Natural killer cell treated with Interleukin-12 subunit alpha and Interleukin-12 subunit beta and Interleukin-15 and Interleukin-18, amount 100 ng/mL, for 72 hours (primary cell): Measurements from ENCODE around the gene FHDC1. TPM values are rescaled to one million over a fixed set of nuclear protein-coding genes. Genes with fewer than 3 reads are reported as not detected.

Source experiments
- ATAC-seq, 2 donors: fragments of 150-1000 bp; cut with Tn5 transposase in 1 of 2; sonication (Bioruptor Pico), chemical (Tn5 transposase) in 1 of 2; 2 replicates each; pipeline ENCODE4 v1.10.0; 2021
- DNase-seq: peaks from one replicate; pipeline ENCODE4 v3.0.0; 2022; ENCODE audit warnings: low spot score
- H3K27ac Mint-ChIP-seq, 2 donors: 1 replicate in 1 of 2; 2 replicates in 1 of 2; pipeline ENCODE4 v1.8.0; 2022; ENCODE audit warnings: mixed read lengths in 2 of 2, mild to moderate bottlenecking in 1 of 2, moderate library complexity in 1 of 2
- H3K27me3 Mint-ChIP-seq, 2 donors: 1 replicate in 1 of 2; 2 replicates in 1 of 2; pipeline ENCODE4 v1.8.0; 2022; ENCODE audit warnings: mixed read lengths in 2 of 2
- H3K36me3 Mint-ChIP-seq: one replicate; pipeline ENCODE4 v1.8.0; 2022; ENCODE audit warnings: mixed read lengths
- H3K4me1 Mint-ChIP-seq, 2 donors: 1 replicate in 1 of 2; 2 replicates in 1 of 2; pipeline ENCODE4 v1.8.0; 2022; ENCODE audit warnings: low read depth in 2 of 2, mixed read lengths in 2 of 2, mild to moderate bottlenecking in 1 of 2
- H3K4me3 Mint-ChIP-seq: one replicate; pipeline ENCODE4 v1.8.0; 2022; ENCODE audit warnings: mixed read lengths
- H3K9me3 Mint-ChIP-seq: 2 replicates; pipeline ENCODE4 v1.8.0; 2022; ENCODE audit warnings: mixed read lengths
- total RNA-seq, 2 donors: library from RNA; stranded (reverse); gene quantifications; one replicate each; pipeline ENCODE4 v1.2.3, GENCODE V29; 2022

Gene FHDC1
- total RNA-seq, 2 donors from 2014 or later: 0.33 to 0.42 TPM

GRCh38 chr4:152939621-152940020 lies 3.5 kb downstream of the FHDC1 start:
- no peak overlapping the region for H3K4me3 Mint-ChIP-seq
- peaks cover 9 to 16% of the 10 kb centered on the region in 2 donors for H3K4me1 Mint-ChIP-seq
- no peaks in the 10 kb centered on the region for H3K9me3 Mint-ChIP-seq
- ATAC-seq (no peak), DNase-seq (no peak)
- no peak overlapping the region for H3K27ac Mint-ChIP-seq
- H3K27me3 Mint-ChIP-seq: peaks cover 24 to 36% of the 10 kb centered on the region in 2 donors
- no peaks in the 10 kb centered on the region for H3K36me3 Mint-ChIP-seq

GRCh38 chr4:152940461-152940860 lies 4.3 kb downstream of the FHDC1 start:
- Mint-ChIP-seq H3K4me3 (no peak overlapping the region), H3K36me3 (no peaks in the 10 kb centered on the region), H3K4me1 (peaks cover 9 to 13% of the 10 kb centered on the region in 2 donors), H3K27ac (no peak overlapping the region), H3K27me3 (peaks cover 18 to 28% of the 10 kb centered on the region in 2 donors), H3K9me3 (no peaks in the 10 kb centered on the region)
- DNase-seq: no peak
- no peak for ATAC-seq

GRCh38 chr4:152941411-152941810 lies 5.3 kb downstream of the FHDC1 start:
- ATAC-seq: no peak
- Mint-ChIP-seq H3K9me3 (no peaks in the 10 kb centered on the region), H3K4me3 (no peak overlapping the region), H3K27ac (no peak overlapping the region), H3K27me3 (peaks cover 17 to 25% of the 10 kb centered on the region in 2 donors), H3K36me3 (no peaks in the 10 kb centered on the region), H3K4me1 (peaks cover 9 to 11% of the 10 kb centered on the region in 2 donors)
- DNase-seq: no peak

GRCh38 chr4:152942346-152942745 lies 6.2 kb downstream of the FHDC1 start:
- no peaks in the 10 kb centered on the region for H3K9me3 Mint-ChIP-seq
- peaks cover 17 to 27% of the 10 kb centered on the region in 2 donors for H3K27me3 Mint-ChIP-seq

GRCh38 chr4:152943672-152944071 lies 7.5 kb downstream of the FHDC1 start:
- no peaks in the 10 kb centered on the region for H3K36me3 Mint-ChIP-seq
- H3K4me3 Mint-ChIP-seq: no peak overlapping the region
- no peak overlapping the region for H3K27ac Mint-ChIP-seq
- H3K27me3 Mint-ChIP-seq: peaks cover 12 to 27% of the 10 kb centered on the region in 2 donors
- ATAC-seq: no peak
- no peak for DNase-seq
- peaks cover 1 to 2% of the 10 kb centered on the region in 2 donors for H3K4me1 Mint-ChIP-seq
- H3K9me3 Mint-ChIP-seq: no peaks in the 10 kb centered on the region

More at GRCh38 chr4:152942346-152942745, 6.2 kb downstream of the FHDC1 start:
- ATAC-seq: no peak
- H3K4me1 Mint-ChIP-seq: peaks cover 9 to 11% of the 10 kb centered on the region in 2 donors
- H3K36me3 Mint-ChIP-seq: no peaks in the 10 kb centered on the region
- no peak overlapping the region for H3K4me3 Mint-ChIP-seq
- DNase-seq: no peak
- no peak overlapping the region for H3K27ac Mint-ChIP-seq

- Mint-ChIP-seq H3K27me3 (peaks cover 6 to 20% of the 10 kb centered on the region in 2 donors), H3K4me1 (no peaks in the 10 kb centered on the region), H3K27ac (no peak overlapping the region), H3K9me3 (no peaks in the 10 kb centered on the region), H3K36me3 (no peaks in the 10 kb centered on the region), H3K4me3 (no peak overlapping the region)
- ATAC-seq (no peak), DNase-seq (no peak)
Observed at GRCh38 chr4:152944666-152945320, 8.7 kb downstream of the FHDC1 start.

- Mint-ChIP-seq H3K27me3 (peaks cover 2 to 12% of the 10 kb centered on the region in 2 donors), H3K9me3 (no peaks in the 10 kb centered on the region), H3K36me3 (no peaks in the 10 kb centered on the region), H3K4me3 (no peak overlapping the region), H3K4me1 (no peaks in the 10 kb centered on the region), H3K27ac (no peak overlapping the region)
- ATAC-seq (no peak), DNase-seq (no peak)
Observed at GRCh38 chr4:152945639-152946038, 9.5 kb downstream of the FHDC1 start.

GRCh38 chr4:152946446-152946845 lies 10.3 kb downstream of the FHDC1 start:
- H3K36me3 Mint-ChIP-seq: no peaks in the 10 kb centered on the region
- H3K4me3 Mint-ChIP-seq: no peak overlapping the region
- peaks cover 0 to 2% of the 10 kb centered on the region in 2 donors for H3K4me1 Mint-ChIP-seq
- no peaks in the 10 kb centered on the region for H3K9me3 Mint-ChIP-seq
- DNase-seq: no peak
- no peak overlapping the region for H3K27ac Mint-ChIP-seq
- ATAC-seq: no peak
- H3K27me3 Mint-ChIP-seq: peaks cover 2 to 11% of the 10 kb centered on the region in 2 donors

GRCh38 chr4:152947311-152947710 lies 11.2 kb downstream of the FHDC1 start:
- no peak overlapping the region for H3K4me3 Mint-ChIP-seq
- no peaks in the 10 kb centered on the region for H3K9me3 Mint-ChIP-seq
- peaks cover 0 to 3% of the 10 kb centered on the region in 2 donors for H3K4me1 Mint-ChIP-seq
- peaks cover 2 to 11% of the 10 kb centered on the region in 2 donors for H3K27me3 Mint-ChIP-seq
- no peaks in the 10 kb centered on the region for H3K36me3 Mint-ChIP-seq
- no peak for ATAC-seq
- no peak for DNase-seq
- H3K27ac Mint-ChIP-seq: no peak overlapping the region

GRCh38 chr4:152949930-152950329 lies 13.8 kb downstream of the FHDC1 start:
- DNase-seq (no peak), ATAC-seq (no peak)
- H3K9me3 Mint-ChIP-seq: no peaks in the 10 kb centered on the region
- peaks cover 0 to 3% of the 10 kb centered on the region in 2 donors for H3K4me1 Mint-ChIP-seq
- H3K36me3 Mint-ChIP-seq: no peaks in the 10 kb centered on the region
- peaks cover 2 to 11% of the 10 kb centered on the region in 2 donors for H3K27me3 Mint-ChIP-seq
- no peak overlapping the region for H3K4me3 Mint-ChIP-seq
- H3K27ac Mint-ChIP-seq: no peak overlapping the region

- H3K27me3 Mint-ChIP-seq: peaks cover 2 to 11% of the 10 kb centered on the region in 2 donors
- H3K9me3 Mint-ChIP-seq: no peaks in the 10 kb centered on the region
- H3K36me3 Mint-ChIP-seq: no peaks in the 10 kb centered on the region
- peaks cover 0 to 3% of the 10 kb centered on the region in 2 donors for H3K4me1 Mint-ChIP-seq
- H3K4me3 Mint-ChIP-seq: no peak overlapping the region
- DNase-seq: no peak
- H3K27ac Mint-ChIP-seq: no peak overlapping the region
- no peak for ATAC-seq
Observed at GRCh38 chr4:152950402-152951274, 14.5 kb downstream of the FHDC1 start.

- Mint-ChIP-seq H3K4me1 (peaks cover 0 to 3% of the 10 kb centered on the region in 2 donors), H3K4me3 (no peak overlapping the region), H3K36me3 (no peaks in the 10 kb centered on the region), H3K27ac (no peak overlapping the region), H3K27me3 (peaks cover 2 to 11% of the 10 kb centered on the region in 2 donors), H3K9me3 (no peaks in the 10 kb centered on the region)
- ATAC-seq: no peak
- no peak for DNase-seq
Observed at GRCh38 chr4:152951348-152951747, 15.2 kb downstream of the FHDC1 start.

- H3K4me1 Mint-ChIP-seq: peaks cover 14 to 22% of the 10 kb centered on the region in 2 donors
- no peak for ATAC-seq
- no peaks in the 10 kb centered on the region for H3K9me3 Mint-ChIP-seq
- H3K27me3 Mint-ChIP-seq: no peaks in the 10 kb centered on the region
- H3K27ac Mint-ChIP-seq: no peak overlapping the region
- no peak for DNase-seq
- no peak overlapping the region for H3K4me3 Mint-ChIP-seq
- no peaks in the 10 kb centered on the region for H3K36me3 Mint-ChIP-seq
Observed at GRCh38 chr4:152953514-152953913, 17.4 kb downstream of the FHDC1 start.

GRCh38 chr4:152954741-152955140 lies 18.6 kb downstream of the FHDC1 start:
- peaks cover 18 to 32% of the 10 kb centered on the region in 2 donors for H3K4me1 Mint-ChIP-seq
- no peaks in the 10 kb centered on the region for H3K9me3 Mint-ChIP-seq
- no peaks in the 10 kb centered on the region for H3K27me3 Mint-ChIP-seq
- no peak overlapping the region for H3K27ac Mint-ChIP-seq
- H3K4me3 Mint-ChIP-seq: no peak overlapping the region
- ATAC-seq (no peak), DNase-seq (no peak)
- H3K36me3 Mint-ChIP-seq: no peaks in the 10 kb centered on the region
